HepG2 (cell line): ENCODE data around the gene TUBGCP5. TPM values are rescaled to one million over a fixed set of nuclear protein-coding genes. Genes with fewer than 3 reads are reported as not detected.

Source experiments
- ATAC-seq: fragments of 200-7000 bp; cut with Tn5 transposase; 3 replicates; pipeline ENCODE4 v1.9.1; 2020; ENCODE audit warnings: mild to moderate bottlenecking, moderate library complexity
- BruUV-seq: library from RNA; stranded (reverse); fragments of 400-500 nt; replicated peaks from 2 replicates; lab custom pipeline; 2021; lab: Mats Ljungman, UMichigan
- CTCF ChIA-PET: fragments of 300-600 bp; formaldehyde crosslinking; extraction: SDS; loops from one replicate; lab custom pipeline; 2021; ENCODE audit warnings: low total read pairs, inconsistent platforms, low intra/inter-chr PET ratio; lab: Yijun Ruan, JAX
- POLR2A ChIA-PET: fragments of 350-600 bp; sonication (Branson Sonifier 250); formaldehyde crosslinking; loops from one replicate; lab custom pipeline; 2020; ENCODE audit warnings: antibody characterized with exemption, inconsistent platforms; lab: Yijun Ruan, JAX
- DNase-seq: peaks from one replicate; pipeline ENCODE4 v3.0.0-alpha.2; 2015; ENCODE audit warnings: low spot score
- FAIRE-seq: peaks from 3 replicates; lab custom pipeline; 2011; peaks lifted over from hg19 to GRCh38; lab: Jason Lieb, UNC
- H2AFZ ChIP-seq: one replicate; pipeline ENCODE4 v1.6.1; 2011; ENCODE audit warnings: low read length, inconsistent platforms
- H3K27ac ChIP-seq: fragments of 300-600 bp; 3 replicates; pipeline ENCODE4 v1.8.0; 2011; ENCODE audit warnings: mixed run types, mild to moderate bottlenecking, mixed read lengths, low read length, inconsistent platforms; ENCODE audit not compliant: insufficient read depth; ENCODE audit errors: extremely low read length
- H3K27me3 ChIP-seq, 2 experiments: fragments of 200-600 bp in 1 of 2; 2 replicates in 1 of 2; 3 replicates in 1 of 2; pipeline versions ENCODE4 v1.6.0 to v1.8.0; 2011; ENCODE audit warnings: low read length in 2 of 2, mild to moderate bottlenecking in 2 of 2, moderate library complexity in 2 of 2, inconsistent platforms in 1 of 2; ENCODE audit not compliant: insufficient read depth in 2 of 2, control insufficient read depth in 1 of 2
- H3K36me3 ChIP-seq, 2 experiments: fragments of 200-600 bp in 1 of 2; replicated peaks in 1 of 2; 2 replicates in 1 of 2; 3 replicates in 1 of 2; pipeline versions ENCODE4 v1.5.1 to v1.8.0; 2011; ENCODE audit warnings: low read length in 2 of 2, inconsistent platforms in 1 of 2; ENCODE audit not compliant: insufficient read depth in 2 of 2, control insufficient read depth in 1 of 2
- H3K4me1 ChIP-seq: 2 replicates; pipeline ENCODE4 v1.5.1; 2012; ENCODE audit warnings: low read length, inconsistent platforms; ENCODE audit not compliant: insufficient read depth
- H3K4me2 ChIP-seq: 2 replicates; pipeline ENCODE4 v1.6.0; 2011; ENCODE audit warnings: low read depth, low read length, inconsistent platforms
- H3K4me3 ChIP-seq, 3 experiments: fragments of 200-600 bp in 1 of 3; sonication (generic), shearing (Covaris generic) in 1 of 3; replicated peaks in 1 of 3; 2 replicates each; pipeline ENCODE4 v1.5.1; 2011 to 2016; ENCODE audit warnings: low read length in 3 of 3, inconsistent platforms in 2 of 3, low read depth in 2 of 3, mild to moderate bottlenecking in 2 of 3, control low read depth in 1 of 3, mixed read lengths in 1 of 3; ENCODE audit not compliant: insufficient read depth in 1 of 3
- H3K79me2 ChIP-seq: one replicate; pipeline ENCODE4 v1.6.1; 2011; ENCODE audit warnings: low read length, inconsistent platforms; ENCODE audit not compliant: insufficient read depth
- H3K9ac ChIP-seq: 2 replicates; pipeline ENCODE4 v1.6.0; 2011; ENCODE audit warnings: mild to moderate bottlenecking, low read depth, low read length, inconsistent platforms; ENCODE audit not compliant: insufficient read depth
- H3K9me3 ChIP-seq: 2 replicates; pipeline ENCODE4 v1.5.1; 2012; ENCODE audit warnings: mild to moderate bottlenecking, low read length
- H4K20me1 ChIP-seq: 2 replicates; pipeline ENCODE4 v1.6.0; 2011; ENCODE audit warnings: inconsistent platforms, mild to moderate bottlenecking, low read length, moderate library complexity; ENCODE audit not compliant: insufficient read depth
- BRCA1 ChIP-seq: sonication (generic); formaldehyde crosslinking; IDR thresholded peaks from 2 replicates; pipeline ENCODE4 v1.4.0; 2020; ENCODE audit warnings: missing genetic modification reagents
- CHD2 ChIP-seq: IDR thresholded peaks from 2 replicates; pipeline ENCODE4 v1.6.1; 2011; ENCODE audit warnings: low read depth, low read length, improper control_type of control experiment
- HNF4A ChIP-seq: sonication (generic); formaldehyde crosslinking; IDR thresholded peaks from 2 replicates; pipeline ENCODE4 v1.4.0; 2020; ENCODE audit warnings: missing genetic modification reagents
- NFYB ChIP-seq: sonication (generic); formaldehyde crosslinking; IDR thresholded peaks from 2 replicates; pipeline ENCODE4 v1.4.0; 2020; ENCODE audit warnings: missing genetic modification reagents
- SIN3A ChIP-seq: IDR thresholded peaks from 2 replicates; pipeline ENCODE4 v1.6.1; 2011; ENCODE audit warnings: low read depth, mild to moderate bottlenecking, control low read depth, low read length, borderline replicate concordance
- SNRNP70 ChIP-seq: fragments of 200-400 bp; formaldehyde crosslinking; IDR thresholded peaks from 2 replicates; pipeline ENCODE4 v1.6.1; 2017; ENCODE audit warnings: mild to moderate bottlenecking, low read depth, low read length, moderate library complexity
- SRF ChIP-seq: IDR thresholded peaks from 2 replicates; pipeline ENCODE4 v1.6.1; 2011; ENCODE audit warnings: mild to moderate bottlenecking, low read depth, low read length, moderate library complexity
- TAF1 ChIP-seq: sonication (generic); formaldehyde crosslinking; IDR thresholded peaks from 2 replicates; pipeline ENCODE4 v1.4.0; 2020; ENCODE audit warnings: missing genetic modification reagents
- ZMYM3 ChIP-seq: sonication (generic); formaldehyde crosslinking; IDR thresholded peaks from 2 replicates; pipeline ENCODE4 v1.5.1; 2020; ENCODE audit warnings: mild to moderate bottlenecking, missing genetic modification reagents
- ZNF160 ChIP-seq: sonication (generic); formaldehyde crosslinking; IDR thresholded peaks from 2 replicates; pipeline ENCODE4 v1.8.0; 2022; ENCODE audit warnings: mild to moderate bottlenecking, inconsistent platforms, missing genetic modification reagents
- ZNF180 ChIP-seq: sonication (generic); formaldehyde crosslinking; IDR thresholded peaks from 2 replicates; pipeline ENCODE4 v1.4.0; 2020; ENCODE audit warnings: low read depth, missing genetic modification reagents, borderline replicate concordance
- ZNF335 ChIP-seq: sonication (generic); formaldehyde crosslinking; IDR thresholded peaks from 2 replicates; pipeline ENCODE4 v1.4.0; 2020; ENCODE audit warnings: missing genetic modification reagents
- ZNF468 ChIP-seq: sonication (generic); formaldehyde crosslinking; IDR thresholded peaks from 2 replicates; pipeline ENCODE4 v1.8.0; 2022; ENCODE audit warnings: mild to moderate bottlenecking, moderate library complexity, missing genetic modification reagents
- ZNF567 ChIP-seq: sonication (generic); formaldehyde crosslinking; IDR thresholded peaks from 2 replicates; pipeline ENCODE4 v1.8.1; 2023; ENCODE audit warnings: mild to moderate bottlenecking, missing genetic modification reagents, borderline replicate concordance
- ZNF598 ChIP-seq: sonication (generic); formaldehyde crosslinking; IDR thresholded peaks from 2 replicates; pipeline ENCODE4 v1.5.1; 2020; ENCODE audit warnings: mild to moderate bottlenecking, missing genetic modification reagents, borderline replicate concordance
- ZNF646 ChIP-seq: sonication (generic); formaldehyde crosslinking; IDR thresholded peaks from 2 replicates; pipeline ENCODE4 v1.9.0; 2021; ENCODE audit warnings: mild to moderate bottlenecking, missing genetic modification reagents
- ZNF703 ChIP-seq: sonication (generic); formaldehyde crosslinking; IDR thresholded peaks from 2 replicates; pipeline ENCODE4 v1.5.1; 2020; ENCODE audit warnings: missing genetic modification reagents, mild to moderate bottlenecking, moderate library complexity, borderline replicate concordance
- ZNF891 ChIP-seq: sonication (generic); formaldehyde crosslinking; IDR thresholded peaks from 2 replicates; pipeline ENCODE4 v1.5.0; 2020; ENCODE audit warnings: mild to moderate bottlenecking, missing genetic modification reagents
- whole genome bisulfite sequencing: methylation state at CpG from one replicate; pipeline ENCODE4 v1.1.6; 2017; ENCODE audit warnings: low lambda C conversion rate; 5-methylcytosine and 5-hydroxymethylcytosine counted together
- in situ Hi-C: cut with HindIII; loops from 2 replicates; pipeline ENCODE4 v1.10.0; 2017; ENCODE audit warnings: low pct_unique_long_range_greater_than_20kb; ENCODE audit not compliant: extremely low pct_ligation_motif_present
- intact Hi-C: fragments of 100-400 bp; cut with micrococcal nuclease; formaldehyde crosslinking; loops from one replicate; pipeline ENCODE4 v1.10.0; 2022; ENCODE audit not compliant: unreplicated experiment
- polyA plus RNA-seq, 8 experiments: library from polyadenylated mRNA; depleted of rRNA in 3 of 8; stranded (reverse) in 7 of 8; unstranded in 1 of 8; fragments of >200 nt; fragmentation: Illumina TruSeq in 4 of 8; extraction: Trizol in 4 of 8; gene quantifications; 2 replicates each; pipeline versions ENCODE4 v1.2.1 to v1.2.3, GENCODE V29; 2011 to 2016; ENCODE audit warnings: low read depth in 4 of 8, missing spikeins in 1 of 8, mixed read lengths in 1 of 8; ENCODE audit not compliant: insufficient read depth in 1 of 8
- total RNA-seq, 5 experiments: library from RNA; depleted of rRNA; stranded (reverse); fragments of >200 nt; fragmentation: Illumina TruSeq; extraction: Trizol; gene quantifications; 2 replicates each; pipeline ENCODE4 v1.2.3, GENCODE V29; 2016; ENCODE audit warnings: low read depth in 1 of 5
- TF ChIP-seq, protein P1 (sequence below): sonication (generic); formaldehyde crosslinking; IDR thresholded peaks from 2 replicates; pipeline ENCODE4 v1.5.0; 2020; ENCODE audit warnings: missing genetic modification reagents, mild to moderate bottlenecking, borderline replicate concordance

TUBGCP5 gene
- total and polyA plus RNA-seq, 2 of the 13 experiments (the other 11 are each of a cell fraction or from before 2014, with no cell fraction given), result 7.2 to 25.0 TPM

DNA sequence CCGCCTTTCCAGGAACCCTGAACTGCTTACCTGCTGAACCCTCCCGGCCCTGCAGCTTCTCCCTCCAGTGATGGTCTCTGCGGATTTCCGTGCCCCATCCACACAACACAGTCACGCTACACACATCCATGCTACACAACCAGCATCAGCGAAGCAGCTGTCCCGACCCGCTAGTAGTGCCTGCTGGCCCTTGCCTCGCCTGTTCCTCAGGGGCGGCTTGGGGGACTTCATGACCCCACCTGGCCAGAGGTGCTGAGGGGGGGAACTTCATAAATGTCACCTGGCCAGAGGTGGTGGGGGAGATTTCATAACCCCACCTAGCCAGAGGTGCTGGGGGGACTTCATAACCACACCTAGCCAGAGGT lies 530 bp upstream of the TUBGCP5 start (continued):
- TF ChIP-seq CHD2 (no peak), ZNF567 (peak; percentile 25; the same call in 1 of the 2 replicates), SNRNP70 (no peak), ZMYM3 (no peak), ZNF598 (CRISPR knock-in tag) (0 out of 2 replicates have a peak, but pooled peaks have one; percentile 10), ZNF160 (CRISPR knock-in tag) (no peak), SRF (no peak), TAF1 (no peak), NFYB (CRISPR knock-in tag) (no peak)
- TF ChIP-seq, protein P1, sequence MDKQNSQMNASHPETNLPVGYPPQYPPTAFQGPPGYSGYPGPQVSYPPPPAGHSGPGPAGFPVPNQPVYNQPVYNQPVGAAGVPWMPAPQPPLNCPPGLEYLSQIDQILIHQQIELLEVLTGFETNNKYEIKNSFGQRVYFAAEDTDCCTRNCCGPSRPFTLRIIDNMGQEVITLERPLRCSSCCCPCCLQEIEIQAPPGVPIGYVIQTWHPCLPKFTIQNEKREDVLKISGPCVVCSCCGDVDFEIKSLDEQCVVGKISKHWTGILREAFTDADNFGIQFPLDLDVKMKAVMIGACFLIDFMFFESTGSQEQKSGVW (CRISPR knock-in tag), result no peak

DNA sequence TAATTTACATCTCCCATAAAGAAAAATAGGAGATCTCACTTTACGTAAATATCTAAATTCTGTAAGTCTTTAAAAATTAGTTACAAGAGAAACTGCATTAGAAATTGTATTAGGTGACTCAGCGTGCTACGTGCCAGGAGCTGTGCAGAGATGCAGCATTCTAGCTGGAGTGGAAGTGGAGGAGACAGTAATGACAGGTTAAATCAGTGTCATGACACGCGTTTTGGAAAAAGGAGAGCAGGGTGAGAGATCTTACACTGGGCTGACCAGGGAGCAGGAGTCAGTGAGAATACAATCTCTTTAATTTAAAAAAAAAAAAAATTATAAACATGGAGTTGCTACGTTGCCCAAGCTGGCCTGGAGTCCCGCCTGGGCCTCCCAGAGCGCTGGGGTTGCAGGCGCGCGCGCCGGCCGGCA lies 635 bp downstream of the TUBGCP5 start:
- WGBS, result 2% methylated on average over 14 of the region's 14 CpGs
- Histone ChIP-seq H3K4me1 (peaks cover 23% of the 10 kb centered on the region), H4K20me1 (no peaks in the 10 kb centered on the region), H3K27ac (peak overlapping the region; percentile 79), H3K27me3 (no peaks in the 10 kb centered on the region), H3K4me2 (peak overlapping the region; percentile 92), H3K36me3 (peaks cover 2 to 18% of the 10 kb centered on the region in 2 experiments; a peak in 3 of 5 replicates), H3K9ac (peak overlapping the region; percentile 83), H3K9me3 (no peaks in the 10 kb centered on the region), H2AFZ (no peak overlapping the region), H3K79me2 (peaks cover 13% of the 10 kb centered on the region), H3K4me3 (peak overlapping the region; percentile 75 to 85 (median 77))
- ATAC-seq, result peak; percentile 5
- in situ Hi-C loops (loop anchor here (10.0 kb wide), 1 partner anchor 254 kb away; the partner anchor contains the start of gene NIPA1), intact Hi-C loops (loop anchor here (1.0 to 5.0 kb wide), 3 partner anchors 42 to 429 kb away; partner anchors contain the start of gene CYFIP1)
- CTCF ChIA-PET, result no interaction called here
- POLR2A ChIA-PET, result interaction anchor here (0.9 to 1.7 kb wide), 4 partner anchors 8 to 58 kb away, joined by 3 to 8 read pairs (median 6); partner anchors contain the start of gene CYFIP1
- BruUV-seq, result no TSS peak
- peak; percentile 24 for DNase-seq
- no peak for FAIRE-seq
- no peak for TF ChIP-seq BRCA1 (CRISPR knock-in tag)
- TF ChIP-seq SIN3A, result 0 out of 2 replicates have a peak, but pooled peaks have one; percentile 15
- 0 out of 2 replicates have a peak, but pooled peaks have one; percentile 2 for TF ChIP-seq ZNF703 (CRISPR knock-in tag)
- no peak for TF ChIP-seq ZNF335 (CRISPR knock-in tag)
- no peak for TF ChIP-seq ZNF891 (CRISPR knock-in tag)
- TF ChIP-seq HNF4A (CRISPR knock-in tag), result no peak
- no peak for TF ChIP-seq ZNF468 (CRISPR knock-in tag)
- TF ChIP-seq ZNF646, result no peak
- no peak for TF ChIP-seq ZNF180
